Measurements from ENCODE around the gene ABHD5.

Gene ABHD5

DNA sequence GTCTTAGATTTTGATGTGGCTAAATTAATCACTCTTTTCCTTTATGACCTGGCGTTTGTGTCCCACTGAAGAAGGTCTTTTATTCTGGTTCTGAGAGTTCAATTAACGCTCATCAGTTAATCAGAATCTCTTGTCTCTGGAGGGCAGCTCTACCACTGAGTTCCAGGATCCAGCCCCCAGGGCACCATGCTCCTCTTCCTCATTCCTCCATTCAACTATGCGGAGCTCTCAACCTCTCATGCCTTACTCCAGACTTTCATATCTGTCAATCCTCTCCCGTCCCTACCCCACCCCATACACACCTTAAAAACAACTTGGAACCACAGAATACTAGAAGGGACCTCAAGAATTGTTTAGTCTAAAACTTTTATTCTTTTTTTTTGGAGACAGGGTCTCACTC is 4.8 kb upstream of the ABHD5 start:
- DNase-seq (ENCODE audit: low spot score): no peak

DNA sequence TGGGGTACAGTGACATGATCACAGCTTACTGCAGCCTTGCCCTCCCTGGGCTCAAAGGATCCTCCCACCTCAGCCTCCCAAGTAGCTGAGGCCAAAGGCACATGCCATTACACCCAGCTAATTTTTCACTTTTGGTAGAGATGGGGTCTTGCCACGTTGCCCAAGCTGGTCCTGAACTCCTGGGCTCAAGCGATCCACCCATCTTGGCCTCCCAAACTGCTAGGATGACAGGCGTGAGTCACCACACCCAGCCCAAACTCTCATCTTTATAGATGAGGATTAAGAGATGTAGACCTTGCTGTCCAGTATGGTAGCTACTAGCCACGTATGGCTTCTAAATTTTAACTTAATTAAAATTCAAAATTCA is 4.4 kb upstream of the ABHD5 start:
- DNase-seq (ENCODE audit: low spot score): no peak

DNA sequence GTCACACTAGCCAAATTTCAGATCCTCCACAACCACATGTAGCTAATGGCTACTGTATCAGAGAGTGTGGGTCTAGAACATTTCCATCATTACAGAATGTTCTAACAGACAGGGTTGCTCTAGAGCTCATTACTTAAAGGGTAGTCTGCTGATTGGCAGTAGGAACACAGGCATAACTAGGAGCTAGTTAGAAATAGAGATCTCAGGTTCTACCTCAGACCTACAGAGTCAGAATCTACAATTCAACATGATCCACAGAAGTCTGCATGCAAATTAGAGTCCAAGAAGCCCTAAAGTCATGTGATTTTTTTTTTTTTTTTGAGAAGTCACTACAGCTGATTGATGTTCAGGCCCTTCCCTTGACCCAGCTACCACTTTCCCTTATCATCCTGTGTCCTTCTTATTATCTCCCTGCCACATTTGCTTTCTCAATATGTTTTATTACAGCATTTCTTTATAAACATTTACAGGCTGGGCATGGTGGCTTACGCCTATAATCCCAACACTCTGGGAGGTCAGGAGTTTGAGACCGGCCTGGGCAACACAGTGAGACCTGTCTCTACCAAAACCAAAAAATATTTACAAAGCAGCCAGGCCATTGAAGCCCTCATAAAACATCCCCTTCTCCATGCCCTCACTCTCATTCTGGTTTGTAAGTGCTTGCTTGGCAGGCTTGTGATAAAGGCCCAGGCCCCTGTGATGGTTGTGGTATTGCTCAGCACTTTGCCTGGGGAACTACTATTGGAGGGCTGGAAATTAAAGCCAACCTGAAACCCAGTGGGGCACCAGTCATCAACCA is 3.8 kb upstream of the ABHD5 start:
- peak; percentile 77 for DNase-seq (ENCODE audit: low spot score)

DNA sequence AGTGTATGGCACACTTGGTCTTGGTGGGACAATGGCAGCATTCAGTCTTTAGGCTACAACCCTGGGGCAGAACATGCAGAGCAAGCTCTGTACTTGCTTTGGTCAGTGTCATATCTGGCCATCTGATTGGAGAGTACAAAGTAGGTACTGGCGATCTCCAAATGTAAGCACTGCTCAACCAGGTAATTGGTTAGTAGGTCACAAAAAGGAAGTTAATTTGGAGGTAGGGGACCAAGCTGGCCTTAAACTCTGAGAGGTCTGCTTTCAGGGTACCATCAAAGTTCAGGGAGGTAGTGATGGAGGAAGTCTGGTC is 3.3 kb upstream of the ABHD5 start:
- no peak for DNase-seq (ENCODE audit: low spot score)

DNA sequence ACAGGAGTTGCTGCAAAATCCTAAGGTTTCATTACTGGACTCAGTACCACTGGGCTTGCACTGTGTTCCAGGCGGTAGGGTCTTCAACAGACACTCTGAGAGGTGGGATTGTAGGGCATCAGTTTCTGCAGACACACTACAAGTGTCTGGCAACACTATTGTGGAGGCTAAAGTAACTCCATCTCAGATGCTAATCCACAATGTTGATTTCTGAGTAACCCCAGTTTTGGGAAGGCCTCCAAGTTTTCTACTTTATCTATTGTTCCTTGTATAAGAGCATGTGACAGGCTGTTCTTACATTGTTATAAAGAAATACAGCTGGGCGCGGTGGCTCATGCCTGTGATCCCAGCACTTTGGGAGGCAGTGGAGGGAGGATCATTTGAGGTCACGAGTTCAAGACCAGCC is 2.5 kb upstream of the ABHD5 start:
- no peak for DNase-seq (ENCODE audit: low spot score)

DNA sequence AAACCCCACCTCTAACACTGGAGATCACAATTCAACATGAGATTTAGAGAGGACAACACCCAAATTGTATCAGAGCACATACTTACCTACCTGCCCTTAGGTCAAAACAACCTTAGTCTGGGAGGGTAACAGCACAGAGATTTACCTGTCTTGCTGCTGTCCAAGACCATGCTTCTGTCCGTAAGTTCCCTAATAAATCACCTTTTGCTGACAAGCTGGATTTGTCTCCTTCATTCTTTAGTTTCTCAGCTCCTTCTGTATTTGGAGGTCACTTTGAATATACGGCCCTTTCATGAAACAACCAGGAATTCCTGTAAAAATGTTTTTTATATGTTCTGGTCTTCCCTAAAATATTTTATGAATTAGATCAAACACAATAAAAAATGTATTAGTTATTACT is 1.6 kb upstream of the ABHD5 start:
- no peak for DNase-seq (ENCODE audit: low spot score)

DNA sequence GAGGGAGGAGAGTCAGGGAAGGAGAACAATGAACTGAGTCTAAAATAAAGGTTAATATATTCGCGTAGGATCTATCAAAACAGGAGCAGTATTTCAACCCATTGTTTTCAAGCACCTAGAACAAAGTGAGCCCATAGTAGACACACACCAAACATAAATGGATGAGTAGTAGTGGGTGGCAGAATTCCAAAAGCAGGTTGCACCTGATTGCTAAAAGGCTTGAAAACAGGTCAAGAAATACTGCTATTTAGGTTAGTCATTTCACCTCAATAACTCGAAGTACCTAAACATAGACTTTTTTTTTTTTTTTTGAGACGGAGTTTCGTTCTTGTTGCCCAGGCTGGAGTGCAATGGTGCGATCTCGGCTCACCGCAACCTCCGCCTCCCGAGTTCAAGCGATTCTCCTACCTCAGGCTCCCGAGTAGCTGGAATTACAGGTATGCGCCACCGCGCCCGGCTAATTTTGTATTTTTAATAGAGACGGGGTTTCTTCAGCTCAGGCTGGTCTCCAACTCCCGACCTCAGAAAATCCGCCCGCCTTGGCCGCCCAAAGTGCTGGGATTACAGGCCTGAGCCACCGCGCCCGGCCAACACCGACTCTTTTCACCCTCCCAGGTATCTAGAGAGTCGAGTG is 855 bp upstream of the ABHD5 start:
- DNase-seq (ENCODE audit: low spot score): peak; percentile 47

DNA sequence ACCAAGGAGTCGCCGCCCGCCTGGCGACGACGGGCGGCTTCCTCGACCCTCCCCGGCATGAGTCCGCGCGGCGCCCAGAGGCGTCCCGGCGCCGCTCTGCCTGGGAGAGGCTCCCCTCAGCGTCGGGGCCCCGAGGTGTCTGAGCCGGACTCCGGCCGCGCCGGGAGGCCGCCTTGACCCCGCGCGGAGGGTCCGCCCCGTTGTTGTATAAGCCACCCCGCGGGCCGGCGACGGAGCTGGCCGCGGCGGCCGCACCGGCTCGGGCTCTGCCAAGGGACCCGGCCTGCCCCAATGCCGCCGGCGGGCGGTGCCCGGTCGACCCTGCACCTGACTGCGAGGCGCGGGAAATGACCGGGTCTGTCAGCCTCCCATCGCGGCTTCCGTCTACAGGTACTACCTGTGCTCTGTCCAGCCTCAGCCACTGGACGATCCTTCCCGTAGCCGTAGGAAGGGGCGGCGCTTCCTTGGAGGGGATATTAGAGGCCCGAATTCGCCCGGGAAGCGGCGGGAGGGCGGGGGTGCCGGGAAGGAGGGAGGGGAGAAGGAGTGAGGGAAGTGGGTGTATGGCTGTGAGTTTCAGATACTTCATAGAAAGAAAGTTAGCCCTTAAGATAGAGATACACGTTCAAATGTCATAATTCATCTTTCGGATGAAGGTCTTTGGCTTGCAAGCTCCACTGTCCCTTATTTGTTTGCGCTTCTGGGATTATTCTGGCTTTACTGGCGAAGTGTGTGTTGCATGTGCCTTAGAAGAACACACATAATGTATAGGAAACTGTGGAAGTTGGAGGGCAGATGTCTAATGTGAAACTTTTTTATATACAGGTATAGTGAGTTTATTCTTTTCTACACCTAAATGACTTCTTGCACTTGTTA is 620 bp downstream of the ABHD5 start:
- peak; percentile 39 for DNase-seq (ENCODE audit: low spot score)

DNA sequence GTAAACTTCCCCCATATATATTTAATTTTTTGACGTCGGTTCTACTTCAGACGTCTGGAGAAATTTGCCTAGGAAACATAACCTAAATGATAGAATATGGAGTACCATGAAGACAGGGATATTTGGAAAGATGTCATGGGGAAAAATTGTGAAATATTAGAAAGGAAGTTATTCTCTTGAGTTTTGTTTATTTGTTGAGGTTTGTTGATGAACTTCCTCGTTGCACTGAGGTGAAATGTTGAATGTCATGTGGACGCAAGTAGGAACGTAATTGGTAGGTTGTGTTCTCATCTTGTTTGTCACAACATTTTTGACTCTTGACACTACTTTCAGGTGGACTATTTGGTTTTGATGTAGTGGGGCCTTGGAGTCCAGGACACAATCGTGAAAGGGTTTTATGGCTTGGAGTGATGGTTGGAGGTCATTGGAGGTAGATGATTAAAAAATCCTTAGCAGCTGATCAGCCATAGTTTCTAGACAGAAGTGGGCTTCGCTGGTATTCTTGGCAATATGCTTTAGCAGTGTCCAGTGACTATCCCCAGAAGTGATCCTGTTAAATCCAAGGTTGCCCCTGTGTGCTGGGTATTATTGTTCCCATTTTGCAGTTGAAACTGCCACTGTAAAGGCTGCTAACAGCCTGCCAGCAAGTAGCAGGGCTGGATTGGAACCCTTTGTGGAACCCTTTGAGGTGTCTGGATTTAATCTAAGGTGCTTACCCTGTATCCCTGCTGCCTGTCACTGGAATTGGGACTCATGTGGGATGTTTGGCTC is 1.5 kb downstream of the ABHD5 start:
- peak; percentile 55 for DNase-seq (ENCODE audit: low spot score)

DNA sequence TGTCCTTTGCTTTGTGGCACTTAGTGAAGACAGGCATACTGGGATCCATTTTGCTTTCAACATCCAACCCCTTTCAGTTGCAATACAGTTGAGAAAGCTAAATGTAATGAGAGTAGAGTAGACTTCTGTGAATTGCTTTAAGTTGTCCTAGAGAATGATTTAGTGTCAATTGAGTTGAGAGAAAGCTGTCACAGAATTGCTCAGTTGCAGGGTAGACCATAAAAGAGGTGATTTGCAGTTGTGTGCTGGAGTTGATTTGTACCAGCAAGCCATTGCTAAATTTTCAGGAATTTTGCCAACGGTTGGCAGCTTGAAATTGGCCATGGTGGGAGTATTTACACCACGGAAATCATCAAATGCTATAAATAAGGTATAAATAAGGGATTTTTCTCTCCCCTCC is 2.2 kb downstream of the ABHD5 start:
- DNase-seq (ENCODE audit: low spot score): no peak

DNA sequence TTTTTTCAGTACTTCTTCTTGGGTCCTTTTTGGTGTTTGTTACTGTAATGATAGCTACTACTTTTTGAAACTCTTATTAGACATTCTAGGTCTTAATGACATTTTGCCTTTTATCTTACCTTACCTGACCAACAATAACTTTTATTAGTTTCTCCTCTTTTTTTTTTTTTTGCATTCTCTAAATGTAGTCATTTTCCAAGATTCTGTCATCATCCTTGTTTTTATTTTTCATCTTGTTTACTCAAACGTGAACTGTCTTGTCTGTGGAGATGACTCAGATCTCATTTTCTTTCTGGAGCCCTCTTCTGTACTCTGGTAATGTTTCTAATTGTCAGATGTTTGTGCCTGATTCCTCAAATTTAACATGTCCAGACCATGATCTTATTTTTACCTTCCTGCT is 2.9 kb downstream of the ABHD5 start:
- DNase-seq (ENCODE audit: low spot score): no peak

DNA sequence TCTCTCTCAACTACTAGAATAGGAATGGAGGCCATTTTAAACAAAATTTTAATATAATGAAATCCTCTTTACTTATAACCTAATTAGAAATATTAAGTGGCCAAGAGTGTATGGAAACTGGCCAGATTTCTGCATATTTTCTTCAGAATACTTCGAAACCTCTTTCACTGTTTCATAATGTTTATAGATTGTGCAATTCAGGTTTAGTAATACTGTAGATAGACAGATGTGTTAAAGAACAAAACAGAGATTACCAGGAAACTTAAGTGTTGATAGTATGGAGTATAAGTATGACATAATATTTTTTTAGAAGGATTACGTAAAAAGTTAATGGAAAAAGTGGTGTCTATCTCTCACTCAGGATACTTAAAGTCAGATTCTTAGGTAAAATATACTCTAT is 4.7 kb downstream of the ABHD5 start:
- DNase-seq (ENCODE audit: low spot score): peak; percentile 44

DNA sequence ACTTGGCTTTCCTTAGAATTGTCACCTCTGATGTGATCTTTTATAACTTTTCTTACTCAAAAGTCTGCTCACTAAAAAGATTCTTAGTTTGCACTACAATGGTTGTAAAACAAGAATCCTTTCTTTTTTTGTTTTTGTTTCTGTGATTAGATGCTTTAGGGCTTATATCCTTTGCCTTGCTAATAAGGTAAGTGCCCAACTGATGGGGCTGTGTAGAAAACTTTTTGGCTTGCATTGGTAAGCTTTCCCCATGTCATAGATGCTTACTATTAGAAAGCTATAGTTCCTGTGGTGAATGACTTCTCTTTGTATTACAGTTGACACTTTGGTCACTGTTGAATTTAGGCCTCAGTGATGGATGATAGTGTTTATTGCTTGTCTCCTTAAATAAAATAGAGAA is 5.1 kb downstream of the ABHD5 start:
- no peak for DNase-seq (ENCODE audit: low spot score)

DNA sequence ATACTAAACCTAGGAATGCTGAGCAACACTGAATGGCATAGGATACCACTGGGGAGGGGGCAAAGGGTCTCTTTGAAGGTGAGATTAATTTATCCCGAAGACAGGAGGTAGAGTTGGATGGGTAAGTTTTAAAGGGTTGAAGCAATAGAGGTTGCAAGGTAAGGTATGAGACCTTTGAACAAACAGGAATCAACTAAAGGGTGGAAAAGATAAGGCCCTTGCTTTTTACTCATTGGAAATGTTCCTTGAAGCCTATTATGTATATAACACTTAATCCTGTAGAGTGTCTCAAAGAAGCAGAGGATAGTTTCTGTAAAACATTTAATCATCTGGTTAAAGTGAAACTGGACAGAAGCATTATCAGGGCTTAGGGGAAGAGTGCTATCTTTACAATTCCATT is 5.7 kb downstream of the ABHD5 start:
- DNase-seq (ENCODE audit: low spot score): no peak

DNA sequence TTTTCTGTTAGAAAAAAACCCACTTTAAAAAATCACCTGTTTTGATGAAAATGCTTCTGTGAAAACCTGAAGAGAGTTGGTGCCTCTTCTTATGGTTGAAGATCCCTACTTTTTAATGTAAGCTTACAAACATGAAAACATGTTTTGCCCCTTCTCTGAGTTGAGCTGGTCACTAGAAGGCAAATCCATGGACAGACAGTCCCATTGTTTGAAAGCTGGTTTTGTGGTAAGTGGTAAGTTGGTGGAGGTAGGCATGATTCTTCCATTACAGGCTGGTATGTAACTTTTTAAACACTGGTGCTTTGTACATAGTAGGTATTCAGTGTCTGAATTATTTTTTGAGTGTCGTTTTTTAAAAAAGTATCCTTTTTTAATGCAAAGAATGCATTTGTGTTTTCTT is 6.1 kb downstream of the ABHD5 start:
- no peak for DNase-seq (ENCODE audit: low spot score)

DNA sequence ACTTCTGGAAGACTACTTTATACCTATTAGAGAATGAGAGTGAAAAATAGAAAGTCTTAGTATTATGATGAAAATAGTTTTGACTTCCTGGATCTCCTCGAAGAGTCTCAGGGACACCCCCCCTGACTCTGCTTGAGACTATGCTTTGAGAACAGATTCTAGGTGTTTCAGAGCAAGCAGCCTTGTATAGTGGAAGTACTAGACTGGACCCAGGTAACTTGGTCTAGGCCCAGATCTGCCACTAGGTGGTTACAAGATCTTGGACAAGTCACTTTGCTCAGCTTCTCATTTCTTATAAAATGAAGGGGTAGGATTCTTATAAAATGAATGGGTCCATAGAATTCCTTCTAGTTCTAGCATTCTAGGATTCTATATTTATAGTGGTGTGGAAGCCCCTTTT is 9.1 kb downstream of the ABHD5 start:
- DNase-seq (ENCODE audit: low spot score): peak; percentile 43

DNA sequence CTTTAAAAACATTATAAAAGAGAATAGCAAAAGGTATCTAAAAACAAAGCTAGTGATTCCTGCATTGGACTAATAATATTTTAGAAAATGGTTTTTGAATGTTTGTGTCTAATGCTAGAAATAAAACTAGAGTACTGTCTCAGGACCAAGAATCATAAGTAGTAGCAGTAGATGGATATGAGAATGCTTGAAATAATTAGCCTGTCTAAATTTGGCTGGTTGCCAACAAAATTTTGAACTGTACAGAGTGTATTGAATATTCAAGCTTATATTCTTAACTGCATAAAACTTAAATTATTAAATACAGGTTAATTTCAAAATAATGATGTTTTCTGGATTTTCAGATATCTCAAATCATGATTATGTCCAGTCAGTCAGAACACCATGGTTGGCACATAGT is 14.0 kb downstream of the ABHD5 start:
- DNase-seq (ENCODE audit: low spot score): peak; percentile 56

DNA sequence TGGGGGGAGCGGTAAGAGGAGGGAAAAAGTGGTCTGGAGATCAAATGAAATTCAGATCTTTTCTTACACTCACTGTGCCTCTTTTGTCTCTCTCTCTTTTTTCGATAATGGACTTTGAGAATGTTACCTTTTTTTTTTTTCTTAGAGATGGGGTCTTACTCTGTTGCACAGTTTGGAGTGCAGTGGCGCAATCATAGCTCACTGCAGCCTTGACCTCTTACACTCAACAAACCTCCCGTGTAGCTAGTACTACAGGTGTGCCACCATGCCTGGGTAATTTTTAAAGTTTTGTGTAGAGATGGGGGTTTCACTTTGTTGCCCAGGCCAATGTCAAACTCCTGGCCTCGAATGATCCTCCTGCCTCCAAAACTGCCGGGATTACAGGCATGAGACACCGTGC is 15.6 kb downstream of the ABHD5 start:
- no peak for DNase-seq (ENCODE audit: low spot score)

DNA sequence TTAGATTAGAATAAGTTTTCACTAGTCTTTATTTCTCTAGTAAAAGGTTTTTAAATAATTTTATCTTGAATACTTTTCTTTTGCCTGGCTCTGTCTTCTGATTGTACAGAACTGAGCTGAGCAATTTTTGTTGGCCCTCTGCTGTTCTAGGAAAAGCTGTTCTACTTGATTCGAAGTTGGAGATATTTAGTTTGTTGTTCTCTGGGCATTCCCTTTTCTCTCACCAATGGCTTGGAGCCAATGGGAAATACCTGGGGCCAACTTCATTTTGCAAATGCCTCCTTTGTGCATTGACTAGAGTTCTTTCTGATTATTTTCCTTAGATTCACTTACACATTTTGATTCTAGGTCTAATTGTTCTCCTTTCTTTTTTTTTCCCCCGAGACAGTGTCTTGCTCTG is 16.5 kb downstream of the ABHD5 start:
- no peak for DNase-seq (ENCODE audit: low spot score)

DNA sequence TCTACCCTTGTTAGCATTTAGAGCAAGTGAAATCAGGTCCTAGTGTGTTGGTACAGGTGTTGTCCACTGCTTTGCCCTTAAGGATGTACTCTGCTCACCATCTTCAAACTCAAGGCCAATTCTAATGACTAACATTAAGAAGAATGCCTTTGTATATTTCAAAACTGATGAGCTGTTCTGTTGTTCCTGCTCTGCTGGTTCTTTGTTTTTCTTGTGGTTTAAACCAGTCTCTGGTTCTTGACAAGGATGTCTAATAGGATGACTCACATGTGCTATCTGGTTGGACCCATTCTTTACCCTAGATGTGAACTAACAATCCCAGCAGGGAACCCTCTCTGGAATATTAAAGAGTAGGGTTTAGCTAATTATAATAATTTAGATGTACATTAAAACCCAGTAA is 17.3 kb downstream of the ABHD5 start:
- no peak for DNase-seq (ENCODE audit: low spot score)

DNA sequence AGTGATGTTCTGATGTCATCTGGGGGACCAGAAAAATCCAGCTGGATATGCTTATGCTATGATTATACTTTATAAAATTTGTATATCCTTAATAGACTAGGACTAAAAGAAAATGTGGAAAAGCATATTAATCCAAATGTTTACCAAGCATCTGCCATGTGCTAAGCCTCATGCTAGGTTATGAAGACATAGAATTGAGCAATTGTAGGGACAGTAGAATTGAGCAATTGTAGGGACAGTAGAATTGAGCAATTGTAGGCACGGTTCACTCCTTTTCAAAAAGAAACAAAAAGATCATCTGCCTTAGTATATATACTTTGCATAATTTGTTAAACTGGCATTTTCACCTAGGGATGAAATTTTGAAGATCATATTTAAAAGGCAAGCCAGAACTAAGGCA is 18.3 kb downstream of the ABHD5 start:
- no peak for DNase-seq (ENCODE audit: low spot score)

DNA sequence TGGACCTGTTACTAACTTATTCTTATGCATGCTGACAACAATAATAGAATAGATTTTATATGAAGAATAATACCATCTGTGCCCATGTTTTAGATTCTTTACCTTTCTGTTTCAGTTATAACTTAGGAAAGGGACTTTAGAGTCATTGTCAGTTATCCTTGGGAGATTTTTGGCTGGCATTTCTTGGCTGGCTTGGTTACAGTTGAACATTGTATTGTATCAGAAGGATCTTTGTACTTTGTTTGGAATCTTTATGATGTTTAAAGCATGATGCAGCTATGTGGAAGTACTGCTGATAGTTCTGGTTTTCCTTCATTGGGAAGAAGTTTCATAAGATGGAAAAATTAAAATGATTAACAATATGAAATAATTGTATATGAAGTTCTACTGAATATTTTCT is 19.9 kb downstream of the ABHD5 start:
- no peak for DNase-seq (ENCODE audit: low spot score)

DNA sequence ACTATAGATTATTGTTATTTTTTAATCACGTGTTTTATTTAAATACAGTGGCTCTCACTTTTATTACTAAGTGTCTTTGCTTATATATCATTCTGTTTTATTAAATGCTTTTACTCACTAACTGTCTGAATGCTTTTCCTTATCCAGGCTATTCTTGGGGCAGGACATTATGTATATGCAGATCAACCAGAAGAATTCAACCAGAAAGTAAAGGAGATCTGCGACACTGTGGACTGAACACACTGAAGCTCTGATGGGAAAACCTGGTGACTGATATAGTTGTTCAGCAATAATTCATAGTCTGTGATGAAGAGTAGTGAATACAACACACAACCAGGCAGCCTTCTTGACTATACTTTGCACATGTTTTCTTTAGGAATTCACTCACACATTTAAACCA is 27.6 kb downstream of the ABHD5 start:
- no peak for DNase-seq (ENCODE audit: low spot score)

Data from hematopoietic multipotent progenitor cell treated with erythropoietin and hydrocortisone succinate and interleukin-3 and kit ligand, for 15 days (in vitro differentiated cells).